Smooth muscle cell (in vitro differentiated cells): Measurements from ENCODE around the gene ATG16L2. TPM values are rescaled to one million over a fixed set of nuclear protein-coding genes. Genes with fewer than 3 reads are reported as not detected.

Experiments used
- DNase-seq: peaks from one replicate; lab custom pipeline; 2025; ENCODE audit not compliant: unreplicated experiment; lab: John Stamatoyannopoulos, UW
- H2AFZ ChIP-seq: fragments of 200-600 bp; sonication (generic); 2 replicates; pipeline ENCODE4 v1.6.0; 2016; ENCODE audit warnings: antibody characterized with exemption, low read depth, mild to moderate bottlenecking
- H3F3A ChIP-seq: fragments of 200-600 bp; sonication (generic); 2 replicates; pipeline ENCODE4 v1.6.0; 2017; ENCODE audit warnings: antibody characterized with exemption, low read depth
- H3K27ac ChIP-seq: fragments of 200-600 bp; sonication (generic); 2 replicates; pipeline ENCODE4 v1.5.1; 2016; ENCODE audit warnings: low read depth, mild to moderate bottlenecking
- H3K27me3 ChIP-seq: fragments of 200-600 bp; sonication (generic); 2 replicates; pipeline ENCODE4 v1.6.1; 2016; ENCODE audit warnings: low read depth, mild to moderate bottlenecking
- H3K36me3 ChIP-seq: fragments of 200-600 bp; sonication (generic); 2 replicates; pipeline ENCODE4 v1.5.1; 2016; ENCODE audit warnings: low read depth
- H3K4me1 ChIP-seq: fragments of 200-600 bp; sonication (generic); 2 replicates; pipeline ENCODE4 v1.5.1; 2016; ENCODE audit warnings: low read depth
- H3K4me2 ChIP-seq: fragments of 200-600 bp; sonication (generic); 2 replicates; pipeline ENCODE4 v1.6.0; 2016; ENCODE audit warnings: mild to moderate bottlenecking
- H3K4me3 ChIP-seq: fragments of 200-600 bp; sonication (generic); 2 replicates; pipeline ENCODE4 v1.5.1; 2016; ENCODE audit warnings: mild to moderate bottlenecking
- H3K79me2 ChIP-seq: fragments of 200-600 bp; sonication (generic); 2 replicates; pipeline ENCODE4 v1.6.0; 2016; ENCODE audit warnings: low read depth, mild to moderate bottlenecking
- H3K9ac ChIP-seq: fragments of 200-600 bp; sonication (generic); 2 replicates; pipeline ENCODE4 v1.6.0; 2016; ENCODE audit warnings: low read depth
- H3K9me3 ChIP-seq: fragments of 200-600 bp; sonication (generic); replicated peaks from 2 replicates; pipeline ENCODE4 v1.5.1; 2016; ENCODE audit warnings: low read depth
- H4K20me1 ChIP-seq: fragments of 200-600 bp; sonication (generic); 2 replicates; pipeline ENCODE4 v1.6.0; 2016; ENCODE audit warnings: low read depth
- CTCF ChIP-seq: fragments of 200-600 bp; sonication (generic); IDR thresholded peaks from 2 replicates; pipeline ENCODE4 v1.5.1; 2017; ENCODE audit warnings: borderline replicate concordance, mild to moderate bottlenecking, antibody characterized with exemption; ENCODE audit not compliant: insufficient read depth, poor library complexity, severe bottlenecking
- WGBS: methylation state at CpG from one replicate; pipeline ENCODE4 v1.1.7; 2016; ENCODE audit warnings: low lambda C conversion rate; 5-methylcytosine and 5-hydroxymethylcytosine counted together
- polyA plus RNA-seq: library from polyadenylated mRNA; unstranded; fragments of >200 nt; fragmentation: Nextera tagmentation; extraction: Ambion mirVana; gene quantifications from 2 replicates; pipeline ENCODE4 v1.2.1, GENCODE V29; 2016
- total RNA-seq: library from RNA; depleted of rRNA; stranded (reverse); fragments of >200 nt; gene quantifications from 2 replicates; pipeline ENCODE4 v1.2.3, GENCODE V29; 2014

ATG16L2 gene
- total and polyA plus RNA-seq, 2 experiments from 2014 or later: 7.4 to 9.3 TPM

GRCh38 chr11:72793076-72793424 lies 21.2 kb upstream of the ATG16L2 start:
- no peaks in the 10 kb centered on the region for H3K27me3 ChIP-seq
- peak overlapping the region; percentile 52 for H3K9ac ChIP-seq
- H3K4me3 ChIP-seq: peak overlapping the region; percentile 69
- H3K27ac ChIP-seq: peak overlapping the region; percentile 97
- peak overlapping the region; percentile 78 for H3K4me2 ChIP-seq
- H3K79me2 ChIP-seq: no peaks in the 10 kb centered on the region
- no peak for TF ChIP-seq CTCF
- peaks cover 16% of the 10 kb centered on the region for H3K4me1 ChIP-seq
- H3K36me3 ChIP-seq: no peaks in the 10 kb centered on the region
- 98% methylated on average over 2 of the region's 2 CpGs for WGBS
- no peaks in the 10 kb centered on the region for H3K9me3 ChIP-seq
- H2AFZ ChIP-seq: no peak overlapping the region
- H3F3A ChIP-seq: peaks cover 7% of the 10 kb centered on the region
- H4K20me1 ChIP-seq: no peaks in the 10 kb centered on the region
- DNase-seq: no peak

GRCh38 chr11:72793425-72794367 lies 20.5 kb upstream of the ATG16L2 start, which contains the start of gene STARD10:
STARD10 (minus strand) TSS chr11:72794047; CDS start chr11:72781181, 12,866 bp downstream.
- H3K4me2 ChIP-seq: peak within 1 kb of the TSS; percentile 85
- H3K27me3 ChIP-seq: no peaks in the 10 kb centered on the region
- H3K9me3 ChIP-seq: no peaks in the 10 kb centered on the region
- H3K27ac ChIP-seq: peak within 1 kb of the TSS; percentile 97
- peak within 1 kb of the TSS; percentile 69 for H3K4me3 ChIP-seq
- peaks cover 7% of the 10 kb centered on the region for H3F3A ChIP-seq
- H3K9ac ChIP-seq: peak within 1 kb of the TSS; percentile 84
- H2AFZ ChIP-seq: peak within 1 kb of the TSS; percentile 71
- H3K4me1 ChIP-seq: peaks cover 16% of the 10 kb centered on the region
- no peaks in the 10 kb centered on the region for H3K36me3 ChIP-seq
- no peaks in the 10 kb centered on the region for H3K79me2 ChIP-seq
- peak; percentile 97 for TF ChIP-seq CTCF
- 2% methylated on average over 55 of the region's 55 CpGs for WGBS
- peak; percentile 97 for DNase-seq
- no peaks in the 10 kb centered on the region for H4K20me1 ChIP-seq

DNA sequence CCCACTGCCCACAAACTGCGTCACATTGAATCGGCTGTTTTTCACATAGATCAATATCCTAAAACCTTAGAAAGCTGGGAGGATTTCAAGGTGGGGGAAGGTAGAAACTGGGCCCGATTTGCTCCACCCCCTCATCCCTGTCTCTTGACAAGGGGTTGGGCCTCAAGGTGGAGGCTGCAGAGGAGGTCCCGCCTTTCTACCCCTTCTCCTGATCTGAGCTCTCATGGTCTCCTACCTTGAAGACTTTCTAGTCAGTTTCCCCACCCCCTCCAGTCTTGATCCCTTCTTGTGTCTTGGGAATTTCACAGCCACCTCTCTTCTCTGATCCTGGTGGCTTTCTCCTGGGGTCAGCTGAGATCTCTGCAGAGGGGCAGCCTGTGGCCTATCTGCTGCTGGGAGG lies 15.8 kb upstream of the ATG16L2 start:
- Histone ChIP-seq H3K27ac (no peak overlapping the region), H3F3A (peaks cover 7% of the 10 kb centered on the region), H3K9ac (no peak overlapping the region), H4K20me1 (no peaks in the 10 kb centered on the region), H3K4me3 (no peak overlapping the region), H3K27me3 (no peaks in the 10 kb centered on the region), H3K36me3 (no peaks in the 10 kb centered on the region), H3K4me1 (peaks cover 6% of the 10 kb centered on the region), H3K79me2 (no peaks in the 10 kb centered on the region), H2AFZ (no peak overlapping the region), H3K4me2 (no peak overlapping the region), H3K9me3 (no peaks in the 10 kb centered on the region)
- 73% methylated on average over 4 of the region's 4 CpGs for WGBS
- DNase-seq: no peak
- TF ChIP-seq CTCF: no peak
